ENCODE data around the gene NBPF6. TPM values are rescaled to one million over a fixed set of nuclear protein-coding genes. Genes with fewer than 3 reads are reported as not detected.
"Not testable (repeated sequence)": the region's sequence is repeated elsewhere in the genome, so short reads cannot be mapped to it uniquely, and the experiment has no call there.

The NBPF6 gene
- total RNA-seq, 1 donor from 2014 or later, result not detected

DNA sequence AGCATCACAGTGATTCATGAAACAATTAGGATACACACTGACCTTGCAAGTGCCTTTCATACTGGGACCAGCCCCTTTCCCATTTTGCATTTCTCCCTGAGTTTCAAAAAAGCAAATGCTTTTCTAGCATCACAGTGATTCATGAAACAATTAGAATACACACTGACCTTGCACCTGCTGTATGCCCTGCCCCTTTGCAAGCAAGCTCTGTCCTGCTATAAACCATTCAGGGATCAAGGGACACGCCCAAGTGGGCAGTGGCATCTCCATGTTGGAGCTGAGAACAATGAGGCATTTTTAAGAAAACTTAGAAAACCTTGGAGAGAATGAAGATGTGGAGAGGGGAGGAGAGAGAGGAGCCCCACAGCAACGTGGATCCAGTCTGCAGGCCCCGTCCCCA lies 13.8 kb downstream of the NBPF6 start:
- not testable (repeated sequence) for H3K9me3 Mint-ChIP-seq (ENCODE audit: unreplicated experiment)

GRCh38 chr1:108466166-108466565 lies 16.0 kb downstream of the NBPF6 start:
- not testable (repeated sequence) for H2AFZ ChIP-seq (ENCODE audit: low read depth, low read length); H3K4me2 ChIP-seq (ENCODE audit: low read length); H3K4me1 Mint-ChIP-seq (ENCODE audit: low read depth, unreplicated experiment); H3K79me2 ChIP-seq (ENCODE audit: insufficient read depth, low read length); H3K9ac ChIP-seq (ENCODE audit: low read length); H3K27me3 ChIP-seq (ENCODE audit: insufficient read depth, low read length); H3K36me3 Mint-ChIP-seq (ENCODE audit: low read depth, unreplicated experiment); H4K20me1 ChIP-seq (ENCODE audit: insufficient read depth, low read length); H3K9me3 Mint-ChIP-seq (ENCODE audit: unreplicated experiment); H3K4me3 ChIP-seq (ENCODE audit: insufficient read depth, low read depth, low read length); DNase-seq (ENCODE audit: low read depth); H3K27ac ChIP-seq (ENCODE audit: low read depth, low read length); H3K4me1 ChIP-seq (ENCODE audit: insufficient read depth, low read length); H3K27ac Mint-ChIP-seq (ENCODE audit: unreplicated experiment); H3K27me3 Mint-ChIP-seq (ENCODE audit: low read depth, unreplicated experiment); H3K4me3 Mint-ChIP-seq (ENCODE audit: unreplicated experiment); H3K9me3 ChIP-seq (ENCODE audit: insufficient read depth, low read depth, low read length); H3K36me3 ChIP-seq (ENCODE audit: insufficient read depth, low read length); FAIRE-seq

More for the DNA sequence above, 13.8 kb downstream of the NBPF6 start:
- not testable (repeated sequence) for H3K4me1 ChIP-seq (ENCODE audit: insufficient read depth, low read length); H3K4me3 Mint-ChIP-seq (ENCODE audit: unreplicated experiment); H3K79me2 ChIP-seq (ENCODE audit: insufficient read depth, low read length); H4K20me1 ChIP-seq (ENCODE audit: insufficient read depth, low read length); H3K27ac ChIP-seq (ENCODE audit: low read depth, low read length); H3K36me3 Mint-ChIP-seq (ENCODE audit: low read depth, unreplicated experiment); DNase-seq (ENCODE audit: low read depth); H3K9me3 ChIP-seq (ENCODE audit: insufficient read depth, low read depth, low read length); FAIRE-seq; H3K4me3 ChIP-seq (ENCODE audit: insufficient read depth, low read depth, low read length); H3K27ac Mint-ChIP-seq (ENCODE audit: unreplicated experiment); H3K4me1 Mint-ChIP-seq (ENCODE audit: low read depth, unreplicated experiment); H3K36me3 ChIP-seq (ENCODE audit: insufficient read depth, low read length); H3K4me2 ChIP-seq (ENCODE audit: low read length); H3K9ac ChIP-seq (ENCODE audit: low read length); H3K27me3 Mint-ChIP-seq (ENCODE audit: low read depth, unreplicated experiment); H2AFZ ChIP-seq (ENCODE audit: low read depth, low read length); H3K27me3 ChIP-seq (ENCODE audit: insufficient read depth, low read length)

GRCh38 chr1:108467155-108467554 lies 17.0 kb downstream of the NBPF6 start:
- not testable (repeated sequence) for H4K20me1 ChIP-seq (ENCODE audit: insufficient read depth, low read length); H3K9ac ChIP-seq (ENCODE audit: low read length); H3K9me3 ChIP-seq (ENCODE audit: insufficient read depth, low read depth, low read length)

DNA sequence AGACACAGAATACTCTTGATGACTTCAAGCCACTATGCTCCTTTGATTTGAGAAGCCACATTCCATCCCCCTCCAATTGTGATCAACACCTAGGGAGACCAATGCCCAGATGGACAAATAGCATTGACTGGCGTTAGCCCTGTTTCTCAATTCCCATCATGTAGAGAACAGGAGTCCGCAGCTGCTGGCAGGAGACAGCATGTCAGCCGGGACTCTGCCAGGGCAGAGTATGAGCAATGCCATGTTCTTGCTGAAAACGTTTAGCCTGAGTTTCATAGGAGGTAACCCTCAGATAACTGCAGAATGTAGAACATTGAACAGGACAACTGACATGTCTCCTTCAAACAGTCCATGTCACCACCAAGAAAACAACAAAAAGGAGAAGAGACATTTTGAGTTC lies 20.6 kb downstream of the NBPF6 start:
- not testable (repeated sequence) for H2AFZ ChIP-seq (ENCODE audit: low read depth, low read length); FAIRE-seq; H3K27me3 ChIP-seq (ENCODE audit: insufficient read depth, low read length); H3K4me2 ChIP-seq (ENCODE audit: low read length); H4K20me1 ChIP-seq (ENCODE audit: insufficient read depth, low read length); H3K36me3 Mint-ChIP-seq (ENCODE audit: low read depth, unreplicated experiment); H3K4me3 ChIP-seq (ENCODE audit: insufficient read depth, low read depth, low read length); H3K4me1 Mint-ChIP-seq (ENCODE audit: low read depth, unreplicated experiment); H3K4me1 ChIP-seq (ENCODE audit: insufficient read depth, low read length); H3K36me3 ChIP-seq (ENCODE audit: insufficient read depth, low read length); DNase-seq (ENCODE audit: low read depth); H3K9me3 ChIP-seq (ENCODE audit: insufficient read depth, low read depth, low read length); H3K27ac Mint-ChIP-seq (ENCODE audit: unreplicated experiment); H3K9ac ChIP-seq (ENCODE audit: low read length); H3K79me2 ChIP-seq (ENCODE audit: insufficient read depth, low read length); H3K27ac ChIP-seq (ENCODE audit: low read depth, low read length); H3K9me3 Mint-ChIP-seq (ENCODE audit: unreplicated experiment); H3K4me3 Mint-ChIP-seq (ENCODE audit: unreplicated experiment)
- H3K27me3 Mint-ChIP-seq (ENCODE audit: low read depth, unreplicated experiment), result peaks cover 13% of the 10 kb centered on the region

More at GRCh38 chr1:108467155-108467554, 17.0 kb downstream of the NBPF6 start:
- not testable (repeated sequence) for H3K4me1 Mint-ChIP-seq (ENCODE audit: low read depth, unreplicated experiment); H3K27me3 ChIP-seq (ENCODE audit: insufficient read depth, low read length); H3K79me2 ChIP-seq (ENCODE audit: insufficient read depth, low read length); H3K4me2 ChIP-seq (ENCODE audit: low read length); H3K4me3 Mint-ChIP-seq (ENCODE audit: unreplicated experiment); H3K36me3 ChIP-seq (ENCODE audit: insufficient read depth, low read length); H3K4me3 ChIP-seq (ENCODE audit: insufficient read depth, low read depth, low read length); FAIRE-seq; H3K36me3 Mint-ChIP-seq (ENCODE audit: low read depth, unreplicated experiment); H3K27me3 Mint-ChIP-seq (ENCODE audit: low read depth, unreplicated experiment); DNase-seq (ENCODE audit: low read depth); H3K27ac Mint-ChIP-seq (ENCODE audit: unreplicated experiment); H3K9me3 Mint-ChIP-seq (ENCODE audit: unreplicated experiment); H3K27ac ChIP-seq (ENCODE audit: low read depth, low read length); H2AFZ ChIP-seq (ENCODE audit: low read depth, low read length); H3K4me1 ChIP-seq (ENCODE audit: insufficient read depth, low read length)

GRCh38 chr1:108474516-108474915 lies 24.4 kb downstream of the NBPF6 start:
- H3K27me3 Mint-ChIP-seq (ENCODE audit: low read depth, unreplicated experiment); H3K36me3 Mint-ChIP-seq (ENCODE audit: low read depth, unreplicated experiment); FAIRE-seq: not testable (repeated sequence)

More at GRCh38 chr1:108474516-108474915, 24.4 kb downstream of the NBPF6 start:
- not testable (repeated sequence) for H3K79me2 ChIP-seq (ENCODE audit: insufficient read depth, low read length); H3K27ac ChIP-seq (ENCODE audit: low read depth, low read length); H3K4me3 Mint-ChIP-seq (ENCODE audit: unreplicated experiment); H3K4me2 ChIP-seq (ENCODE audit: low read length); DNase-seq (ENCODE audit: low read depth); H3K4me1 Mint-ChIP-seq (ENCODE audit: low read depth, unreplicated experiment); H3K27me3 ChIP-seq (ENCODE audit: insufficient read depth, low read length); H3K9me3 ChIP-seq (ENCODE audit: insufficient read depth, low read depth, low read length); H2AFZ ChIP-seq (ENCODE audit: low read depth, low read length); H3K27ac Mint-ChIP-seq (ENCODE audit: unreplicated experiment); H3K36me3 ChIP-seq (ENCODE audit: insufficient read depth, low read length); H3K9ac ChIP-seq (ENCODE audit: low read length); H3K4me1 ChIP-seq (ENCODE audit: insufficient read depth, low read length); H4K20me1 ChIP-seq (ENCODE audit: insufficient read depth, low read length); H3K4me3 ChIP-seq (ENCODE audit: insufficient read depth, low read depth, low read length)
- peaks cover 14% of the 10 kb centered on the region for H3K9me3 Mint-ChIP-seq (ENCODE audit: unreplicated experiment)

All from astrocyte (in vitro differentiated cells and primary cell).